ENCODE measurements around the gene MVK. TPM values are rescaled to one million over a fixed set of nuclear protein-coding genes. Genes with fewer than 3 reads are reported as not detected.

The MVK gene
- total and polyA plus RNA-seq, 2 experiments from 2014 or later = 16.7 to 40.1 TPM

- H3K27me3 Mint-ChIP-seq (ENCODE audit: insufficient read depth, low read depth, poor library complexity) = peaks cover 8% of the 10 kb centered on the region
- DNase-seq (ENCODE audit: low spot score) = no peak
- no peaks in the 10 kb centered on the region for H3K9me3 Mint-ChIP-seq
- Histone ChIP-seq H4K20me1 (replicated peaks; ENCODE audit: insufficient read depth) (no peaks in the 10 kb centered on the region), H3K4me2 (no peak overlapping the region), H3K36me3 (ENCODE audit: insufficient read depth) (no peaks in the 10 kb centered on the region), H3K27ac (ENCODE audit: low read depth) (no peak overlapping the region), H3K4me1 (ENCODE audit: insufficient read depth) (peaks cover 6% of the 10 kb centered on the region; the same call in 1 of the 2 replicates), H3K27me3 (ENCODE audit: insufficient read depth) (no peaks in the 10 kb centered on the region), H3K9me2 (ENCODE audit: insufficient read depth) (no peaks in the 10 kb centered on the region), H3F3A (replicated peaks; ENCODE audit: low read depth) (0 out of 2 replicates have a peak, but pooled peaks cover 2% of the 10 kb centered on the region), H3K79me2 (replicated peaks; ENCODE audit: insufficient read depth) (no peaks in the 10 kb centered on the region), H2AFZ (no peak overlapping the region), H3K4me3 (no peak overlapping the region)
- TF ChIP-seq EZH2phosphoT487 (IDR thresholded peaks at IDR 0.05; ENCODE audit: unreplicated experiment) = no peak
- no peak for TF ChIP-seq ETS1 (IDR thresholded peaks at IDR 0.05)
- no peak for TF ChIP-seq EZH2 (IDR thresholded peaks at IDR 0.05; ENCODE audit: low read depth, unreplicated experiment)
- TF ChIP-seq CTCF (conservative IDR thresholded peaks at IDR 0.05; ENCODE audit: low read depth in 2 of 2) = no peak
- no peak for TF ChIP-seq REST (IDR thresholded peaks at IDR 0.05; ENCODE audit: unreplicated experiment)
- no peak for TF ChIP-seq ZNF331 (CRISPR knock-in tag; IDR thresholded peaks at IDR 0.05; ENCODE audit: low read depth)
- no peak for TF ChIP-seq POLR2AphosphoS5 (IDR thresholded peaks at IDR 0.05; ENCODE audit: low read depth)
- no peak for TF ChIP-seq ZNF462 (CRISPR knock-in tag; IDR thresholded peaks at IDR 0.05)
- TF ChIP-seq ZNF114 (CRISPR knock-in tag; IDR thresholded peaks at IDR 0.05) = no peak
- TF ChIP-seq CREB1 (CRISPR knock-in tag; IDR thresholded peaks at IDR 0.05; ENCODE audit: low read depth) = no peak
- TF ChIP-seq NANOG (IDR thresholded peaks at IDR 0.05; ENCODE audit: borderline replicate concordance) = no peak
- TF ChIP-seq JUNB (IDR thresholded peaks at IDR 0.05; ENCODE audit: unreplicated experiment) = no peak
- TF ChIP-seq STAT1 (IDR thresholded peaks at IDR 0.05; ENCODE audit: unreplicated experiment) = no peak
- no peak for ATAC-seq
- H3K36me3 Mint-ChIP-seq (ENCODE audit: low read depth) = no peaks in the 10 kb centered on the region
- no peak overlapping the region for H3K4me3 Mint-ChIP-seq
- H3K4me1 Mint-ChIP-seq = peaks cover 6% of the 10 kb centered on the region
- no peak overlapping the region for H3K27ac Mint-ChIP-seq
Measured at GRCh38 chr12:109607618-109608017, 34.0 kb downstream of the MVK start.
